HFF-Myc (cell line): ENCODE data around the gene RGS8.

Experiments used
- DNase-seq: peaks from one replicate; pipeline ENCODE4 v3.0.0-alpha.2; 2011; ENCODE audit warnings: low read depth; ENCODE audit errors: extremely low read depth
- H3K4me3 ChIP-seq: replicated peaks from 2 replicates; pipeline ENCODE4 v1.5.1; 2011; ENCODE audit warnings: low read depth, mild to moderate bottlenecking, control low read depth, low read length
- TF ChIP-seq, protein P1 (sequence below): IDR thresholded peaks from 2 replicates; pipeline ENCODE4 v1.5.1; 2012; ENCODE audit warnings: mild to moderate bottlenecking, low read depth, low read length, control low read depth; ENCODE audit errors: missing control alignments

Gene RGS8

DNA sequence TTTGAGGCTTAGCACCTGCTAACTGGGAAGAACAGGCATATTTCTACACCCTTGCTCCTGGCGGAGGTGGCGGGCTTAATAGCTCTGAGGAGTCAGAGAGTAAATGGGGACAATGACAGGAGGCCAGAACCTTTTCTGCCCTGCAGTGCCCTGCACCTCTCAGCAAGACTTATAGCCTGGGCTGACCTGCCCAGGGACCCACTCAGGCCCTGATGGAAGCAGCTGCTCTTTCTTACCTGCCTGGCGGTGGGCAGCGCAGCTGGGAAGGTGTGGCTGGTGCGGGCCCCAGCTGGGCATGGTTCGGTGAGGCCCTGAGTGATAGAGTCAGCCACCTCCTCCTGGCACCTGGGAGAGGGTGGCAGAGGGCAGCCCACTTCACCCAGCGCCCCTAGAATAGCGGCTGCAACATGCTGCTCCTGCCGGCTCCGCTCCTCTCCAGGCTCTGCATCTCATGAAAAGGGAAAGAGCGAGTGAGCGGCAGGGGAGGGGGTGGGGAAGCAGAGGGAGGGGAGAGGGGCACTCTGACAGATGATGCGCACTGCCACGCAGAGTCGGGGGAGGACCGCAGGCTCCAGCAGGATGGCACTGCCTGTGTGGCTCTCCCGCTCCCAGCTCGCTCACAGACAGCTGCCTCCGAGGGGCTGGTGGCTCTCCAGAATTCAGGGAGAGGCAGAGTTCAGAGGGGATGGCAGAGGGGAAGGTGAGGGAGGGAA, at the start of gene RGS8:
Gene RGS8 (minus strand): TSS at position 472 of the 713 bp plus-strand sequence. CDS start 14,938 bp downstream, outside the sequence.
- TF ChIP-seq, protein P1, sequence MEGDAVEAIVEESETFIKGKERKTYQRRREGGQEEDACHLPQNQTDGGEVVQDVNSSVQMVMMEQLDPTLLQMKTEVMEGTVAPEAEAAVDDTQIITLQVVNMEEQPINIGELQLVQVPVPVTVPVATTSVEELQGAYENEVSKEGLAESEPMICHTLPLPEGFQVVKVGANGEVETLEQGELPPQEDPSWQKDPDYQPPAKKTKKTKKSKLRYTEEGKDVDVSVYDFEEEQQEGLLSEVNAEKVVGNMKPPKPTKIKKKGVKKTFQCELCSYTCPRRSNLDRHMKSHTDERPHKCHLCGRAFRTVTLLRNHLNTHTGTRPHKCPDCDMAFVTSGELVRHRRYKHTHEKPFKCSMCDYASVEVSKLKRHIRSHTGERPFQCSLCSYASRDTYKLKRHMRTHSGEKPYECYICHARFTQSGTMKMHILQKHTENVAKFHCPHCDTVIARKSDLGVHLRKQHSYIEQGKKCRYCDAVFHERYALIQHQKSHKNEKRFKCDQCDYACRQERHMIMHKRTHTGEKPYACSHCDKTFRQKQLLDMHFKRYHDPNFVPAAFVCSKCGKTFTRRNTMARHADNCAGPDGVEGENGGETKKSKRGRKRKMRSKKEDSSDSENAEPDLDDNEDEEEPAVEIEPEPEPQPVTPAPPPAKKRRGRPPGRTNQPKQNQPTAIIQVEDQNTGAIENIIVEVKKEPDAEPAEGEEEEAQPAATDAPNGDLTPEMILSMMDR: no peak
- H3K4me3 ChIP-seq: no peak within 1 kb of the TSS
- no peak for DNase-seq

- TF ChIP-seq, protein P1: no peak
- no peak overlapping the region for H3K4me3 ChIP-seq
- DNase-seq: no peak
These were observed 47.6 kb upstream of the RGS8 start for GRCh38 chr1:182731852-182732575.

- DNase-seq: no peak
- TF ChIP-seq, protein P1: no peak
- no peak overlapping the region for H3K4me3 ChIP-seq
These were observed 42.5 kb upstream of the RGS8 start for GRCh38 chr1:182726912-182727311.

- no peak for DNase-seq
- no peak overlapping the region for H3K4me3 ChIP-seq
- TF ChIP-seq, protein P1: no peak
These were observed 41.2 kb upstream of the RGS8 start for GRCh38 chr1:182725259-182726255.

DNA sequence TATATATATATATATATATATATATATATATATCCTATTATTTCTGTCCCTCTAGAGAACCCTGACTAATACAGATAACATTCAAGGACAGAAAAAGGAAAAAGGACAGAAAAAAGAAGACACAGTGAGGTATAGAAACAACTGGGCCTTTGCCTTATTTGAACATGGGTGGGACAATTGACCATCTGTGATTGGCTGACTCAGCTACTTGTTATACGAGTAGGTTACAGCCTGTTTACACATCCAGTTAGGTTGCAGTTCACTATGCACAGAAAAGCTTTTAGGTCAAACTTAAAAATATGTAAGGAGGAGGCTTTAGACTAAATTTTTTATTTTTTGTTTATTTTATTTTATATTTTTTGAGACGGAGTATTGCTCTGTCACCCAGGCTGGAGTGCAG, 39.8 kb upstream of the RGS8 start:
- TF ChIP-seq, protein P1: no peak
- no peak for DNase-seq
- no peak overlapping the region for H3K4me3 ChIP-seq

- TF ChIP-seq, protein P1: no peak
- no peak overlapping the region for H3K4me3 ChIP-seq
- DNase-seq: no peak
These were observed 38.8 kb upstream of the RGS8 start for GRCh38 chr1:182723200-182723599.
